Measurements from ENCODE around the gene SH3YL1.

The SH3YL1 gene

DNA sequence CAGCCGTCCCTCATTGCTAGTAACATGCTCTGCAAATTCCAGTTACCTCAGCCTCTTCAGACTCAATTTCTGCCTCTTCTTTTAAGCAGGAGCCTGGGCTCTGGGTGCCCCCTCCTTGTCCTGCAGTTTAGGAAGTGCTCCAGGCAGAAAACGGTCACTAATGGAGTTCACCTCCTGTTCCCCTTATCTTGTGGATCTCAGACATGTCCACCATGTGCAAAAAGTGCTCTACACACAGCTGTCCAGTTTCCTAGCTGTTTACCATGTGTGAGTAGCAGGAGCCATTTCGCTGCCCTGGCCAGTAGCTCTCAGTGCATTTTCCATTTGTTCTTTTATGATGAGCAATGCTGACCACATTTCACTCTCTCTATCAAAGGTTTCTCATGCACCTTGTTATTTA, 4.9 kb downstream of the SH3YL1 start:
- DNase-seq (ENCODE audit: low read depth in 3 of 3) = no peak

DNA sequence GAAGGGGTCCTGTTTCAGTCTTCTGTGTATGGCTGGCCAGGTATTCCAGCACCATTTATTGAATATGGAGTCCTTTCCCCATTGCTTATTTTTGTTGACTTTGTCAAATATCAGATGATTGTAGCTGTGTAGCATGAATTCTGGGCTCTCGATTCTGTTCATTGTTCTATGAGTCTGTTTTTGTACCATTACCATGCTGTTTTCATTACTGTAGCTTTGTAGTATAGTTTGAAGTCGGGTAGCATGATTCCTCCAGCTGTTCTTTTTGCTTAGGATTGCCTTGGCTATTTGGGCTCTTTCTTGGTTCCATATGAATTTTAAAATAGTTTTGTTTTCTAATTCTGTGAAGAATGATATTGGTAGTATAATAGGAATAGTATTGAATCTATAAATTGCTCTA, 6.0 kb downstream of the SH3YL1 start:
- no peak for DNase-seq (ENCODE audit: low read depth in 3 of 3)

DNA sequence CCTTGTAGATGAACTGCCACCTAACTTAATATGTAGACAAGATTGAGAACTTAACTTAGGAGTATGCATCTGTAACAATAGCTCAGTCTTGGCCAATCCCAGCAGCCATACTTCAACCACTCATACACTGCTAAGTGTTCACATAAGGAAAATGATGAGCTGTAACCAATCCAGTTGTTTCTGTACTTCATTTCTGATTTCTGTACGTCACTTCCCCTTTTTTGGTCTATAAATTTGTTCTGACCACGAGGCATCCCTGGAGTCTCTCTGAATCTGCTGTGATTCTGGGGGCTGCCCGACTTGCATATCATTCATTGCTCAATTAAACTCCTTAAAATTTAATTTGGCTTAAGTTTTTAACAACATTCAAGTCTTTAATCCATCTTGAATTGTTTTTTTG, 6.4 kb downstream of the SH3YL1 start:
- no peak for DNase-seq (ENCODE audit: low read depth in 3 of 3)

DNA sequence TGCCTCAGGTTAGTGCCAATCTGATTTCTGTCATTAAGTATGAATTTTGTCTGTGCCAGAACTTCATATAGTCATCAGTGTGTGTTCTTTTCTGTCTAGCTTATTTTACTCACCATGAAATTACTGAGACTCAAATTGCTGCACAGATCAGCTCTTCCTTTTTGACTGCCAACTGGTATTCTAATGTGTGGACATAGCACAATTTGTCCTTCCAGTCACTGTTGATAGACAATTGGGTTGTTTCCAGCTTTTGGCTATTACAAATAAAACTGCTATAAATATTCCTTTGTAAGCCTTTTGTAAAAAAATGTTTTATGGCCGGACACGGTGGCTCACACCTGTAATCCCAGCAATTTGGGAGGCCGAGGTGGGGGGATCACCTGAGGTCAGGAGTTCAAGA, 7.7 kb downstream of the SH3YL1 start:
- no peak for DNase-seq (ENCODE audit: low read depth in 3 of 3)

DNA sequence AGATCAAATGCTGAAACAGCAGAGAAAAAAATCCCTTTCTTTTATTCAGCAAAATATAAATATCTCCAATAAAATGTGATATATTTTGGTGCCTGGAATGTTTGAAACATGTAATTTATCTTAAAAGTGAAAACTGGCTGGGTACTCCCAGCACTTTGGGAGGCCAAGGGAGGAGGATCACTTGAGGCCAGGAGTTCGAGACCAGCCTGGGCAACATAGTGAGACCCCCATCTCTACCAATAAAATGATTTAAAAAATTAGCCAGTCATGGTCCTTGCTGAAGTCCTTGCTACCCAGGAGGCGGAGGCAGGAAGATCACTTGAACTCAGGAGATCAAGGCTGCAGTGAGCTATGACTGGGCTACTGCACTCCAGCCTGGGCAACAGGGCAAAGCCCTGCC, 8.6 kb downstream of the SH3YL1 start:
- DNase-seq (ENCODE audit: low read depth in 3 of 3) = no peak

DNA sequence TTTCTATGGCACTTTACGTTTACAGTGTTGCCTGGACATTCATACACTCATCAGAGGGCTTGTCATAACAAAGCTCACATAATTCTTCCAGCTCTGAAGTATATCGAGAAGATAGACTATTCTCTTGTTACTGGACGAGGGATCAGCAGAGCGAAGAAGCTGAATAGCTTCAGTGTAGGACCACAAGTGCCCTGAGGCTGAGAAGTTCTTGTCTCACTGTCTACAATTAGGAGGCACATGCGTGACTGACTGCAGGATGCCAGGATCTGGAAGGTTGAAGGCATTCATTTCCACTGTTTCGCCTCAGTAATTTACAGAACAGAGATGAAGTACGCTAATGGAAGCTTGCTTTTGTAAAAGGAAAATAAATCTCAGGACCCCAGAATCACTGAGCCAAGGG, 9.6 kb downstream of the SH3YL1 start:
- DNase-seq (ENCODE audit: low read depth in 3 of 3) = no peak

DNA sequence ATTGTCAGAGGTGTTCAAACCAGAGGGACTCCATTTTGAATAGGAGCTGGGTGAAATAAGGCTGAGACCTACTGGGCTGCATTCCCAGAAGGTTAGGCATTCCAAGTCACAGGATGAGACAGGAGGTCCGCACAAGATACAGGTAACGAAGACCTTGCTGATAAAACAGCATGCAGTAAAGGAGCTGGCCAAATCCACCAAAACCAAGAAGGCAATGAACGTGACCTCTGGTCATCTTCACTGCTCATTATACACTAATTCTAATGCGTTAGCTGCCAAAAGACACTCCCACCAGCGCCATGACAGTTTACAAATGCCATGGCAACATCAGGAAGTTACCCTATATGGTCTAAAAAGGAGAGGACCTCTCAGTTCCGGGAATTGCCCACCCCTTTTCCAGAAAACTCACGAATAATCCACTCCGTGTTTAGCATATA, 10.6 kb downstream of the SH3YL1 start:
- DNase-seq (ENCODE audit: low read depth in 3 of 3) = no peak

DNA sequence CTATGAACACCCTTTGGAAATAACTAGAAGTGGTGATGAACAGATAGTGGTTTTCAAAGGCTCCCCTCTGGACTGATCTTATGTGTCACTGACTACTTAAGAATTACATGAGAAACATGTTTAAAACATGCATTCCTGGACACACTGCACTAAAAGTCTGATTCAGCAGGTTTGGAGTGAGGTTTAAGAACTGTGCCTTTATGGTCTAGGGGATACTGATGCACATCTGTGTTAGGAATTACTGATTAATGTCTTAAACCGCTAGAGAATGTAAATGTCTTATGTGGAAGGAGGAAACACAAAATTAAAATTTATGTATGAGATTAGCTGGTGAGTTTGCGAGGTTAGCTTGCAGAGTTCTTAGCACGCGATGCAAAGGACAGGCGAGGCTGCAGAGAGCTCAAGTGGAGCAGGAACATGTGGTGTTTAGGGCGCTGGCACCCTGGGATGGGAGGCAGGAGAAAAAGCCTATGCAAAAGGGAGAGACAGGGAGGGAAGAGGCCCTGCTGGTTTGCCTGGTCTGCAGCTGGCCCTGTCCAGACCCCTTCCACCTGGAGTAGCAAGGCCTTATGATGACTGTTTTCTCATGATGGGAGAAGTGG, 11.7 kb downstream of the SH3YL1 start:
- DNase-seq (ENCODE audit: low read depth in 3 of 3) = no peak

DNA sequence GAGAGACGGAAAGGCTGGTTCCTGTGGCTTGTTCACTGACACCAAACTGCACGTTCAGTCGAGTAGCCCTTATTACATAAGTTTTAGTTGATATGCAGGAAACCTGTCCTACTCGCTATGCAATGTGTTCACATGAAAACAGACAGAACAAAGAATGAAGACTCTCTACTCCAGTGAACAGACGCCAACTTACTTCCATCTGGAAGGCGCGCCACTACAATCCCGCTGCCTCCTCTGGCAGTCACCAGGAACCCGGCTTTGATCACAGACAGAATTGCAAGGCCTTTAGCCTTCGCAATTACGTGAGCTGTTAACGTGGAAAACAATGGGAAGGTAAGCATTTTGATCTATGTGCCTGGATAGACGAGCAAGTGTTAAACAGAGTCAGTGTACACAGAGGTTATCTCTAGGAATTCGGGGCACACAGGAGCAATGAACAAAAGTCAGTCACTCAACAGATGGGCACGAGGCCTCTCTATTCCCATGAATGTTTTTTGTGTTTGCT, 14.2 kb downstream of the SH3YL1 start:
- DNase-seq (ENCODE audit: low read depth in 3 of 3) = no peak

DNA sequence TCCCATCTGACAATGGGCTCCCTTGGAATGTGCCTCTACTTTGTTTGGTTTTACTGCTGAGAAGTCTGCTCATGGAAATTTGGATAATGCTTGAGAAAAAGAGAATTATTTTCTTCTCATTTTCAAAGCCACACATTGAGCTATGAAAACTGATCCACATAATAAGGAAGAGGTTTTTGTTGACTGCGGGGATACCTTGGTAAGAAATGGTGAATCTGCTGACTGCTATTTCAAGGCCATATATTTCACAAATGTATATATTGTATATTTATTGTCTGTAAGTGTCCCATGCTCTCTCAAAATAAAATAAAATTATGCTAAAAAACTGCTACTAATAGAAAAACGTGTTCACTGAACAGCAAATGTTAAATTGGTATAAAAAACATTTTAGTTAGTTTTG, 15.1 kb downstream of the SH3YL1 start:
- DNase-seq (ENCODE audit: low read depth in 3 of 3) = no peak

DNA sequence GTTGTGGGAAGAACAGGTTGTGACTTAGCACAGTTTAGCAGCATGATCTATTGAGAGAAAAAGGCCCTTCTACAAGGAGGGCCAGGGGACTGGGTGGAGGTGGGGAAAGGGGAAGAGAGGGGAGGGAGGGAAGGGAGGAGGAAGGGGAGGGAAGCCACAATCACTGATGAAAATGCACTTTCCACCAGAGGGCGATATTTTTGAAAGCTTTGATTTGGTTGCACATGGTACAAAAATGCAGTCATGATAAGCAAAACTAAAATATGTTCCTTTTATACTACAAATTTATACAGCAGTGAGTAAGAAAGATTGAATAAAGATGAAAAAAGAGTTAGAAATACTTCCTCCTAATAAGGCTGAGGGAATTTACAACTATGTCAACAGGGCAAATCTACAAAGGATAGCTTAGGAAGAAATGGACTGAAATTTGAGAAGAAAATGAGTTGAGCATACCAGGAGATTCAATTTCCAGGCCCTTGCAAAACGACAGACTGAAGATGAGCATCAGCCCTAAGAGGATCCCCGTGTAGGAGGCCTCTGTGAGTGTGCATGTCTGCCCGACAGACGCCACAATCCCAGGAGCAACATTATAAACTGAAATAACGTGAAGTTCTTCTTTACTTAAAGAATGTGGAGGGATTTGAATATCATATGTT, 17.2 kb downstream of the SH3YL1 start:
- no peak for DNase-seq (ENCODE audit: low read depth in 3 of 3)

DNA sequence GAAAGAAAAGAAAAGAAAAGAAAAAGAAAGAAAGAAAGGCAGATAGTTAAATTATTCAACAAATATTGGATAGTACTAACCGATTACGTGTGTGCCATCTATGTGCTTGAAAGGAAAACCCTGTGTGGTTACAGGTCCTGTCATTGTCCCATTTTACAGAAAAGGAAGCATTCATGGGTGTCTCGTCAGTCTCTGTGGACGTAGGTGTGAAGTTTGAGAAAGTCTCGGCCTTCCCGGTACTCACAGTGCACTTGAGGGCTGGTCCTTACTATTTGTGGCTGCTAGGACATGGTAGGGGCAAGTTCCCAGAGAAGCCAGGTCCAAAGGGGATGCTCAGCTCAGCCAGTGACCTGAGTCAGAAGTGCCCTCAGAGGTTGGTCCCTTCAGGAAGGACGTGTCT, 19.3 kb downstream of the SH3YL1 start:
- DNase-seq (ENCODE audit: low read depth in 3 of 3) = no peak

DNA sequence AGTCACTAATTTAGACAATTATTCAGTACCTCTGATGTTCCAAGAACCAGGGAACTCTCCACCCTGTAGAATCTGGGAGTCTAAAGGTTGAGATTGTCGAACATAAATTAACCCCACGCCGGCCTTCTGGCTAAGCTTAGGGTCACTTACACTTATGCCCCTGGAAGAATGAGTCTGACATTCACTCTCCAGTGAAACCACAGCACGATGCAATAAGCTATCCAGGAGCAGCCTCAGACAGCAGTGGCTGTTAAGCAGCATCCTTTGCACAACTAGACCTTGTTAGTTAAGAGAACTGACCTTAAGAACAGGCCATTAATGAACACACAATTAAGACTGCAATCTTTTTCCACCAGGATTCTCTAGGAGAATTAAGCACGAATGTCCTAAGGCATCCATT, 25.0 kb downstream of the SH3YL1 start:
- DNase-seq (ENCODE audit: low read depth in 3 of 3) = no peak

DNA sequence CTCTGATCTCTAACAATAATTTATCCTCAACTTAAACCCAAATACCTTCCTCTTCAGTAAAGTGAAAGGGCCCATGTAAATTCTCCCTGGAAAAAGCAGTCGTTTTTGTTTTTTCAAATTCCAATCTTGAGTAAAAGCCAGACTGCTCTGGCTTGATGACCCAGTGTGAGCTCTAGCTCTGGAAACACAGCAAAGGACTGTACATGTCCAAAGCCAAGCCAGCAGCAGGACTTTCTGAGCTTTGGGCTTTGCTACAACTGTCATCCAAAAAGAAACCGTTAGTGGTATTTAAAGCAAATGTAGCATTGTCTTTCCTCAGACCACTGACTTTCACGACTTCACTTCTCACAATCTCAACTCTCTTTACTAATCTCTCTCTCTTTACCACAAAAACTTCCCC, 25.4 kb downstream of the SH3YL1 start:
- no peak for DNase-seq (ENCODE audit: low read depth in 3 of 3)

DNA sequence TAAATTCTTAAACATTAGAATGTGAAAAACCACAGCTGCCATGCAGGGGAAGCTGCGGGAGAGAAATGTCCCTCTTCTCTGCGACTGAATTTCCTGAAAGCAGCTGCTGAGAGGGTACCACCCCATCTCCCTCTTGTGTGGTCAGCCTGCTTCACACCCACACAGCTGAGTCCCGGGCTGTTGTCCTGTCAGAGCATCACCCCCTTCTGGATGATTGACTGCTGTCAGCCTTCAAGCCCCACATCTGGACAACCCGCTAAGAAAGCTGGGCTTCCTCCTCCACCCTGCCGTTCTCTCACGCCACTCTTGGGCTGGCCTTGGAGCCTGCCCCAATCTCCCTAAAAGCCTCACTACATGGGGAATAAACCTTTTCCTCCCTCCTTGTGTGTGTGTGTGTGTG, 26.0 kb downstream of the SH3YL1 start:
- DNase-seq (ENCODE audit: low read depth in 3 of 3) = no peak

DNA sequence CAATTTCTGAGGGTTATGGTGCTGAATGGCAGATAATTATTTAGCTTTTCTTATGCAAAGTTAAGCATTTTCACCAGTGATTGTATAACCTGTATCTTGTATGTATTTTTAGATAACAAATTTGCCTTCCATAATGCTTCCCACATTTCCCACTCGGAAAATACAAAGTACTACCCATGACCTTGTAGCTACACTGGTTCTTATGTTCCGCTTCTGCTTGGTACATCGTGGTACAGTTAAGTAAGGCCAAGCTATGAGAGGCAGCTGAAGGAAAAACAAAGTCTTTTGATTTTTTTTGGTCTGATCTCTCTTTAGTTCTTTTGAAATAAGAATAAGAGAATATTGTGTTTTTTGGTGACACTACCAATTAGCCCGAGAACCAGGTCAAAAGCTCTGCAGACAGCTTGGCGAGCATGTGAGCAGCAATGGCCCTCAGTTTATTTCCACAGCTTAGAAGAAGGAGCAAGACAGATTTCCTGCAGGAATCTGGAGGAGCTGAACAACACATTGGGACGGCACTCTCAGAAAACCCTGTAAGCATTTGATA, 26.8 kb downstream of the SH3YL1 start:
- no peak for DNase-seq (ENCODE audit: low read depth in 3 of 3)

DNA sequence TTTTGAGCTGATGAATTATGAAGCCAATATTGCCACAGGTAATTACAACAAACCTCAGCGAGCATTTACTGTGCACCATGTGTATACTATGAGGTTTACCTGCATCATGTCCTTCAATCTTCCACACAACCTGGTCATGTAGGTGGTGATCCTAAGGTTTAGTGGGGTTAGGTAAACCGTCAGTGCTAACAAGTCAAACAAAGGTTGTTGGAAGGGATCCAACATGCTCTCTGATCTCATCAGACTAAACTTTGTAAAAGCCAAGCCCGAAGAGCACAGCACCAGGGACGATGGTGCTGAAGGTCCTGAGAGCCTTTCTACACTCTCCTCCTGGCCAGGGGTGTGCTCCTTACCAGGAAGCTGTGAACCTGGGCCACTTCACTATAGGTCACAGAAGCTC, 29.4 kb downstream of the SH3YL1 start:
- DNase-seq (ENCODE audit: low read depth in 3 of 3) = no peak

DNA sequence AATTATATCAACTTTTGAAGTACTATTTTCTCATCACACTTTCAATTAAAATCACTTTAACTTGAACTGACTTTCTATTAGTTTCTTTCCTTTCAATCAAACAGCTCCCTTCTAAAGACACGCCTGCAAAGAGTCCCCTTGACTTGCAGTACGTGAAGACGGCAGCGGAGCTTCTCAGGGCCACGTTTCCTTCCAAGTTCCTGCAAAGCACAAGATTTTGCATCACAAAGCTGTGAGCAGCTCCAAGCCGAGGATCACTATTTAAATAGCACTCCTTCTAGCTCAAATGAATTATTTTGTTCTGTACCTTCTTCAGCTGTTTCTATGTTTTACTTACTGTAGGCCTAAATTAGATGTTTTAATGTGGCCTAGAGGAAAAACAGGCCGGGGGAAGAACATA, 30.8 kb downstream of the SH3YL1 start:
- no peak for DNase-seq (ENCODE audit: low read depth in 3 of 3)

DNA sequence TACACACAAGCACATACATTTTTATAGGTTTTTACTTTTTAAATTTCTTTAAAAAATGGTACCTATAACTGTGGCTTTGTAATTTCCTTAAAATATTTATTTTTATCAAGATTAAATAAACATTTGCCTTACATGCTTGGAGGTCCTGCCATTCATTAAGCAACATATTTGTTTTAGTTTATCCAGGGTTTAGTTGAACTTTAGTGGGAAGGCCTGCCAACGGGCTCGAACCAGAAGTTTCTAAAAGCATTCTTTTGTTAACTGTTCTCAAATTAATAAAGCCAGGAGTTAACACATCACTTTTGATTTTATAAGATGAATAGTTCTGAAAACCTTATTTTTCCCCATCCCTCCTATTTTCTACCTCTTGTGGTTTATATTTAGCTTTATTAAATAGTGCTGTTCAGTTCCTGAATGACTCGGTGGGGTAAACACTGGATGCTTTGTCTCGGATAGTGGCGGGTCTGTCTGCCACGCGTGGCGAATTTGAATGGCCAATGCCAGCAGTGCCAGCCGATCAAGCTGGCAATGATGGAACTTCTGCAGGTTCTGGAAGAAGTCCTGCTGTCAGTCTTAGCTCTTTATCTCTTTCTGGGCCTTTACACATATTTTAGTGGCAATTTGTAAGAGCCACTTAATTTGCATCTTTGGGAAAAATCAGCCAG, 32.2 kb downstream of the SH3YL1 start:
- no peak for DNase-seq (ENCODE audit: low read depth in 3 of 3)

DNA sequence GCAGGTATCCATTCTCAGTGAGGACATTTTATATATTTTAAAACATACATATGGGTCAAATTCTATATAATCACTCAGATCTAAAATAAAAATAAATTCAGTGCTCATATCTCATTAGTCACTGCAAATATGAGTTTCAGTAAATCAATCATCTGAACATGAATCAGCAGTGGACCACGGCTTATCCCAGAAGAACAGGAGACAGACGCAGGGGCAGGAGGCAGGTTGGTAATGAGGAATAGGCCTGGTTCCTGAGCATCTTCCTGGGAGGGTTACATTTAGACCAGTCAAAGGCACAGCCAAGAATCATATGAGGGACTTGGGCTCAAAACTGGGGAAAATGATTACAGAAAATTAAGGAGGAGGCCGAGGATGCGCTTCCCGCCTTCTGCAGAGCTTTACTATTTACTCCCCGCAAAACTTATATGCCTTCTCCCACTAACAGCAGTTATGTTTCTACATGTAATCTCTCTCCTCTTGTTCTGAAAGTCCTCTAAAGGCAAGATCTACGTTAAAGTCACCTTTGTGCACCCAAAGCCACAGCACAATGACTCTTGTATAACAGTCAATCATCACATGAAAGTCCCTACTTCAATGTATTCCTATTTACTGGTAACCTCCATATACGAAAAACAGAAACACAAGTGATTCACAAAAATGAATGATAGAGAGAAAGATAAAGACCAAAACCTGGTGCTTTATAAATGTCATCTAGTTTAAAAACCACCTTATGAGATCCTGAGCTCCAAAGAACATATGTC, 35.1 kb downstream of the SH3YL1 start:
- no peak for DNase-seq (ENCODE audit: low read depth in 3 of 3)

DNA sequence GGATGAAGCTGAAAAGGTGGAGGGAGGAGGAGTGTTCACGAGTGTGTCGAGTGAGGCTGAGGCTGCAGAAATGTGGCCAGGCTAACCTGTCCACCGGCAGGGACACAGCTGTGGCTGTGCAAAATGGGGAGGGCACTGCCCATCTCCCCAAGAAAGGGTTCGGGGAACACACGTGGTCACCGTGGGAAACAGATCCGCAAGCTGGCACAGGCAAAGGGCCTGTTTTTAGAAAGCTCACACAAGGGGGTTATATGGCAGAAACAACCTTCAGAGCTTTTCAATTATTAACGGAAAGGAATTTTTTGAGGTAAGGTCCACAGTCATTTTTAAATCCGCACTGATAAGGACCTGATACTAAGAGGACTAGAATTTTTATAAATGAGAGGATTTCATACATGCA, 35.7 kb downstream of the SH3YL1 start:
- no peak for DNase-seq (ENCODE audit: low read depth in 3 of 3)

Measured in stimulated activated CD4-positive, alpha-beta T cell treated with anti-CD3 and anti-CD28 coated beads, TNF-alpha, amount 100 ng/mL, for 4 hours (primary cell).